ENCODE measurements around the gene VPS9D1.

DNA sequence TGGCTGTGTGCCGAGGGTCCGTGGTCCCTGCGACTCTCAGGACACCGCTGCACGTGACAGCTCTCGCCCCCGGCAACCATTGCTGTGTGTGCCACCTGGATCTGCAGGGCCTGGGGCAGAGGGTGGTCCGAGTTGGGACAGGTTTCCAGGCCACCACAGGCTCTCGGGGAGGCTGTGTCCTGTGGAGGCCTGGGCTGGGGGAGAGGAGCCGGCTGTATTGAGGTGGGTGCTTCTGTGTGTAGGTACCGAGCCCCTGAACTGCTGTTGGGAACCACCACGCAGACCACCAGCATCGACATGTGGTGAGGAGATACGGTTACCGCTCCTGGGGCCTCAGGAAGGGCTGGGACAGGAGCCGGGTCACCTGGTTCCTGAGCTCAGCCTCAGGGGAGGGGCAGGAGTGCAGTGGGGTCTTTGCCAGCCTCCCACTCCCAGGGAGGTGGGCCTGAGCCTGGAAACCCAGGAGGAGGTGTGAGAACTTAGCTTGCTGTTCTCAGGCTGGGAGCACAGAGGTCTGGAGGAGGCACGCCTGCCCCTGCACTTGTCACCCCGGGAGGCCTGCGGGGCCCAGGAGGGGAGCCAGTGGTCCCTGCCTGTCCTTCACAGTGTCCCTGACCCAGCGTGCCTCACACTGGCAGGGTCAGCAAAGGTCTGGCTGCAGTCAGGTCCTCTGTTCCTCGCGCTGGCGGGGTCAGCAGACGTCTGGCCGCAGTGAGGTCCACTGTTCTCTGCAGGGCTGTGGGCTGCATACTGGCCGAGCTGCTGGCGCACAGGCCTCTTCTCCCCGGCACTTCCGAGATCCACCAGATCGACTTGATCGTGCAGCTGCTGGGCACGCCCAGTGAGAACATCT lies 26.5 kb downstream of the VPS9D1 start:
- no peak for TF ChIP-seq POLR2AphosphoS5 (IDR thresholded peaks at IDR 0.05; ENCODE audit: borderline replicate concordance, low read depth, low read length)
- TF ChIP-seq EZH2 (IDR thresholded peaks at IDR 0.05), result no peak
- no peak for TF ChIP-seq FOXP2 (optimal IDR thresholded peaks at IDR 0.05; ENCODE audit: control extremely low read depth, extremely low read length, insufficient read depth)

Measured in SK-N-MC (cell line).